Measurements from ENCODE around the gene MIDN. TPM values are rescaled to one million over a fixed set of nuclear protein-coding genes. Genes with fewer than 3 reads are reported as not detected.
A peak's percentile ranks its signal among the peaks of the same experiment; 100 is the strongest.

MIDN gene
- polyA plus RNA-seq, 2 of the 4 experiments (the other 2 are of a cell fraction) = 9.1 to 31.4 TPM

DNA sequence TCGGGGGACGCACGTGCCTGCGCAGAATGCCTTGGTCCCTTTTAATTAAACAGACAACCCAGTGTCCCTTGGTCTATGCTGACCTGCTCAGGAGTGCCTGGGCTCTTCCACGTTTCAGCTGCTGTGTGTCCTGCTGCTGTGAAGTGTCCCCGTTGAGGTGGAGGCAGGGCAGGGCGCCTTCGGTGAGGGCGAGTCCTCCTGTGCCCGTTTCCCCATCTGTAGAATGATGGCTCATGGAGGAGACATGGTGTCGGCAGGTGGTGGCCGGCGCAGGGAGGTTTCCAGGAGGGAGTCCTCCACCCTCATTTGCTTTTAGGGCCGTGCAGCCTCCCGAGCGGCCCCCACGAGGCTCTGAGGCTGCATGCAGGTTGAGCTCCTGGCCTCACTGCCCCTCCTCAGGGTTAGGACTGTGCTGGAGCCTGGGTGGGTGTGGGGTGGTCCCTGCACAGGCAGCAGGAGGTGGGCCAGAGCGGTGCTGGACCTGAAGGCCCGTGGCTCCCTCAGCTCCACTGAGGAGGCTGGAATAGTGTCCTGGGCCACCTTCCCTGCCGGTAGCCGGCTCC lies 34.0 kb upstream of the MIDN start:
- Histone ChIP-seq H3K4me2 (no peak overlapping the region), H3K27ac (peak overlapping the region in 1 of 2 experiments; percentile 48; a peak in 1 of 6 replicates), H3K9me3 (no peaks in the 10 kb centered on the region), H3K4me3 (no peak overlapping the region), H3K4me1 (peaks cover 24% of the 10 kb centered on the region)
- FAIRE-seq = no peak
- TF ChIP-seq FOXS1 (CRISPR knock-in tag; IDR thresholded peaks at IDR 0.05) (no peak), RFX5 (IDR thresholded peaks at IDR 0.05) (no peak), NFE2L2 (conservative IDR thresholded peaks at IDR 0.05; ENCODE audit: low read length) (no peak), RNF2 (IDR thresholded peaks at IDR 0.05; ENCODE audit: borderline replicate concordance, low read depth) (no peak), ZC3H11A (IDR thresholded peaks at IDR 0.05) (no peak), FOSL2 (IDR thresholded peaks at IDR 0.05) (no peak), FOSL2 (CRISPR knock-in tag; IDR thresholded peaks at IDR 0.05) (no peak)
- TF ChIP-seq, protein P1, sequence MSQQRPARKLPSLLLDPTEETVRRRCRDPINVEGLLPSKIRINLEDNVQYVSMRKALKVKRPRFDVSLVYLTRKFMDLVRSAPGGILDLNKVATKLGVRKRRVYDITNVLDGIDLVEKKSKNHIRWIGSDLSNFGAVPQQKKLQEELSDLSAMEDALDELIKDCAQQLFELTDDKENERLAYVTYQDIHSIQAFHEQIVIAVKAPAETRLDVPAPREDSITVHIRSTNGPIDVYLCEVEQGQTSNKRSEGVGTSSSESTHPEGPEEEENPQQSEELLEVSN (IDR thresholded peaks at IDR 0.05; ENCODE audit: borderline replicate concordance, low read depth) = no peak
- TF ChIP-seq, protein P2, sequence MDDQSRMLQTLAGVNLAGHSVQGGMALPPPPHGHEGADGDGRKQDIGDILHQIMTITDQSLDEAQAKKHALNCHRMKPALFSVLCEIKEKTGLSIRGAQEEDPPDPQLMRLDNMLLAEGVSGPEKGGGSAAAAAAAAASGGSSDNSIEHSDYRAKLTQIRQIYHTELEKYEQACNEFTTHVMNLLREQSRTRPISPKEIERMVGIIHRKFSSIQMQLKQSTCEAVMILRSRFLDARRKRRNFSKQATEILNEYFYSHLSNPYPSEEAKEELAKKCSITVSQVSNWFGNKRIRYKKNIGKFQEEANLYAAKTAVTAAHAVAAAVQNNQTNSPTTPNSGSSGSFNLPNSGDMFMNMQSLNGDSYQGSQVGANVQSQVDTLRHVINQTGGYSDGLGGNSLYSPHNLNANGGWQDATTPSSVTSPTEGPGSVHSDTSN (IDR thresholded peaks at IDR 0.05) = no peak
- TF ChIP-seq, protein P3, sequence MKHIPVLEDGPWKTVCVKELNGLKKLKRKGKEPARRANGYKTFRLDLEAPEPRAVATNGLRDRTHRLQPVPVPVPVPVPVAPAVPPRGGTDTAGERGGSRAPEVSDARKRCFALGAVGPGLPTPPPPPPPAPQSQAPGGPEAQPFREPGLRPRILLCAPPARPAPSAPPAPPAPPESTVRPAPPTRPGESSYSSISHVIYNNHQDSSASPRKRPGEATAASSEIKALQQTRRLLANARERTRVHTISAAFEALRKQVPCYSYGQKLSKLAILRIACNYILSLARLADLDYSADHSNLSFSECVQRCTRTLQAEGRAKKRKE (CRISPR knock-in tag; IDR thresholded peaks at IDR 0.05; ENCODE audit: low read depth) = no peak
- ChIA-PET POLR2A (no interaction called here), CTCF (interaction anchor here (0.6 to 1.7 kb wide), 6 partner anchors 11 to 230 kb away, joined by 3 to 5 read pairs (median 4); partner anchors contain the start of gene WDR18)
- ATAC-seq = no peak
- WGBS (ENCODE audit: missing lambda C conversion rate) = 94% methylated on average over 15 of the region's 21 CpGs
- DNase-seq (ENCODE audit: low read depth in 1 of 2, low spot score in 1 of 2) = no peak

DNA sequence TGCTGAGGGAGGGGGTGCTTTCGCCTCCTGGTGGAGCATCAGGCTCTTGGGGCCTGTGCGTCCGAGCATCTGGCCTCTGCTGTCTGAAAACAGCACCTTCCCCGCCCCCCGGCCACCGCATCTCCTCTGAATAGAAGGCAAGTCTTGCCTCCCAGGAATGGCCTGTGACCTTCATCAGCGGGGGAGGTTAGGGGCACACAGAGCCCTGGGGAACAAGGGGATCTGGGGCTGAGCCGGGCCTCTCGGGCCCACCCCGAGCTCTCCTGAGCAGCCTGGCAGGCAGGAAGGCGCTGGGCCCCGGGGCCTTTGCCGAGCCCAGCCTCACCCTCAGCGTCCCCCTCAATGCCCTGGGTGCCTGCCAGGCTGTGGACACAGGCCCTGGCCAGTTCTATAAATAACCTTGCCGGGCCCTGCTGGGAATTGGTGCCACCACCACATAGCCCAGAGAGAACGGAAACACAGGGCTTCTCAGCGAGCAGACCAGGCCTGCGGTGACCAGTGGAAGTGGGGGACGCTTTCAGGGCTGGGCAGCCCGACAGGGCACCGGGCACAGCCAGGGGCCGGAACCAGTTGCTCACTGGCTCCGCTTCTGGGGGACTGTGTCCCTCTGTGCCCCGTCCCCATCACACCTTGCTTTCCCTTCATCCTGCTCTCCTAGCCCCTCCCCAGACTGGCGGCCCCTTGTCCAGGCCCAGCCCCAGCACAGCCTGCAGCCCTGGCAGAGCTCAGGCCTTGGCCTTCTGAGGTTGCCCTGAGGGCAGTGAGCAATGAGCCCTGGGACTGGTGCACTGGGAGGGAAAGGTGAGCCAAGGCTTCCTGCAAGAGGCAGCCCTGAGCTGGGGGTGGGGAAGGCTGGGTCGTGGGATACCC lies 33.3 kb upstream of the MIDN start:
- ATAC-seq (peak in 1 of 2 experiments; percentile 15; a peak in 1 of 6 replicates), DNase-seq (ENCODE audit: low read depth in 1 of 2, low spot score in 1 of 2) (no peak), FAIRE-seq (no peak)
- Histone ChIP-seq H3K4me3 (no peak overlapping the region), H3K4me1 (peaks cover 24% of the 10 kb centered on the region), H3K4me2 (peak overlapping the region; percentile 19; the same call in 1 of the 3 replicates), H3K27ac (peak overlapping the region in 1 of 2 experiments; percentile 65; a peak in 3 of 6 replicates), H3K9me3 (no peaks in the 10 kb centered on the region)
- no peak for TF ChIP-seq TP53 (CRISPR knock-in tag; IDR thresholded peaks at IDR 0.05)
- CTCF ChIA-PET = interaction anchor here (0.6 to 2.9 kb wide), 6 partner anchors 11 to 231 kb away, joined by 3 to 19 read pairs (median 4); partner anchors contain the start of gene WDR18
- POLR2A ChIA-PET = no interaction called here
- WGBS (ENCODE audit: missing lambda C conversion rate) = 80% methylated on average over 11 of the region's 26 CpGs

DNA sequence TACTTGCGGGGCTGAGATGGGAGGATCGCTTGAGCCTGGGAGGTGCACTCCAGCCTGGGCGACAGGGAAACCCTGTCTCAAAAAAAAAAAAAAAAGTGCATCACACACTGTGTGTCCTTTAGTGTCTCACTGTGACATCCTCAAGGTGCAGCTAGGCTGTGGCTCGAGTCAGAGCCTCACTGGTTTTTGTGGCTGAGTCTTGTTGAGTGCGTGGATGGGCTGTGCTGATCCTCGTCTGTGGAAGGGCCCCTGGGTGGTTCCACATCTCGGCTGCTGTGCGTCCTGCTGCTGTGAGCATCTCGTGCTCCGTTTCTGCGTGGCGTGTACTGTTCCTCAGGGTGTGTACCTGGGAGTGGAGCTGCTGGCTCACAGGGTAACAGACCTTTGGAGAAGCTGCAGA lies 31.6 kb upstream of the MIDN start:
- no peak overlapping the region for H3K4me3 ChIP-seq
- H3K4me1 ChIP-seq = peaks cover 29% of the 10 kb centered on the region
- no peak for ATAC-seq
- H3K9me3 ChIP-seq = no peaks in the 10 kb centered on the region
- WGBS (ENCODE audit: missing lambda C conversion rate) = 96% methylated on average over 11 of the region's 12 CpGs
- ChIA-PET CTCF (interaction anchor here (0.9 to 2.9 kb wide), 4 partner anchors 13 to 104 kb away, joined by 4 to 19 read pairs (median 5); no protein-coding TSS in a partner anchor), POLR2A (interaction anchor here (0.7 kb wide), 1 partner anchor 14 kb away, joined by 3 read pairs; no protein-coding TSS in a partner anchor)
- DNase-seq (ENCODE audit: low read depth in 1 of 2, low spot score in 1 of 2) = no peak
- TF ChIP-seq, protein P4, sequence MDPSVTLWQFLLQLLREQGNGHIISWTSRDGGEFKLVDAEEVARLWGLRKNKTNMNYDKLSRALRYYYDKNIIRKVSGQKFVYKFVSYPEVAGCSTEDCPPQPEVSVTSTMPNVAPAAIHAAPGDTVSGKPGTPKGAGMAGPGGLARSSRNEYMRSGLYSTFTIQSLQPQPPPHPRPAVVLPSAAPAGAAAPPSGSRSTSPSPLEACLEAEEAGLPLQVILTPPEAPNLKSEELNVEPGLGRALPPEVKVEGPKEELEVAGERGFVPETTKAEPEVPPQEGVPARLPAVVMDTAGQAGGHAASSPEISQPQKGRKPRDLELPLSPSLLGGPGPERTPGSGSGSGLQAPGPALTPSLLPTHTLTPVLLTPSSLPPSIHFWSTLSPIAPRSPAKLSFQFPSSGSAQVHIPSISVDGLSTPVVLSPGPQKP (IDR thresholded peaks at IDR 0.05; ENCODE audit: low read depth, low read length) = no peak
- TF ChIP-seq PHF8 (IDR thresholded peaks at IDR 0.05; ENCODE audit: borderline replicate concordance, low read depth) (no peak), CEBPB (IDR thresholded peaks at IDR 0.05) (no peak), FOSL2 (IDR thresholded peaks at IDR 0.05) (no peak), FOSL2 (CRISPR knock-in tag; IDR thresholded peaks at IDR 0.05) (no peak), NPAS2 (CRISPR knock-in tag; IDR thresholded peaks at IDR 0.05; ENCODE audit: borderline replicate concordance) (no peak), NFE2L2 (conservative IDR thresholded peaks at IDR 0.05; ENCODE audit: low read length) (no peak), EP300 (IDR thresholded peaks at IDR 0.05) (no peak), CBX8 (IDR thresholded peaks at IDR 0.05) (no peak), ZFP36 (IDR thresholded peaks at IDR 0.05; ENCODE audit: borderline replicate concordance, partially characterized antibody) (no peak), TFCP2L1 (CRISPR knock-in tag; IDR thresholded peaks at IDR 0.05) (no peak), SREBF2 (IDR thresholded peaks at IDR 0.05) (no peak), GATA3 (IDR thresholded peaks at IDR 0.05; ENCODE audit: borderline replicate concordance) (no peak), CHD2 (IDR thresholded peaks at IDR 0.05; ENCODE audit: low read length, partially characterized antibody) (no peak), KDM1A (IDR thresholded peaks at IDR 0.05; ENCODE audit: low read depth) (no peak), BHLHE40 (IDR thresholded peaks at IDR 0.05; ENCODE audit: low read depth, low read length) (no peak), RARB (CRISPR knock-in tag; IDR thresholded peaks at IDR 0.05) (no peak)
- TF ChIP-seq, protein P5, sequence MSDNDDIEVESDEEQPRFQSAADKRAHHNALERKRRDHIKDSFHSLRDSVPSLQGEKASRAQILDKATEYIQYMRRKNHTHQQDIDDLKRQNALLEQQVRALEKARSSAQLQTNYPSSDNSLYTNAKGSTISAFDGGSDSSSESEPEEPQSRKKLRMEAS (IDR thresholded peaks at IDR 0.05) = no peak
- no peak overlapping the region for H3K4me2 ChIP-seq
- H3K27ac ChIP-seq = no peak overlapping the region
- no peak for FAIRE-seq

All from A549 (cell line).